DMS79 (cell line): ENCODE measurements around the gene INPP5E.

Experiments used
- DNase-seq: peaks from one replicate; lab custom pipeline; 2025; lab: John Stamatoyannopoulos, UW

The INPP5E gene, protein sequence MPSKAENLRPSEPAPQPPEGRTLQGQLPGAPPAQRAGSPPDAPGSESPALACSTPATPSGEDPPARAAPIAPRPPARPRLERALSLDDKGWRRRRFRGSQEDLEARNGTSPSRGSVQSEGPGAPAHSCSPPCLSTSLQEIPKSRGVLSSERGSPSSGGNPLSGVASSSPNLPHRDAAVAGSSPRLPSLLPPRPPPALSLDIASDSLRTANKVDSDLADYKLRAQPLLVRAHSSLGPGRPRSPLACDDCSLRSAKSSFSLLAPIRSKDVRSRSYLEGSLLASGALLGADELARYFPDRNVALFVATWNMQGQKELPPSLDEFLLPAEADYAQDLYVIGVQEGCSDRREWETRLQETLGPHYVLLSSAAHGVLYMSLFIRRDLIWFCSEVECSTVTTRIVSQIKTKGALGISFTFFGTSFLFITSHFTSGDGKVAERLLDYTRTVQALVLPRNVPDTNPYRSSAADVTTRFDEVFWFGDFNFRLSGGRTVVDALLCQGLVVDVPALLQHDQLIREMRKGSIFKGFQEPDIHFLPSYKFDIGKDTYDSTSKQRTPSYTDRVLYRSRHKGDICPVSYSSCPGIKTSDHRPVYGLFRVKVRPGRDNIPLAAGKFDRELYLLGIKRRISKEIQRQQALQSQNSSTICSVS

DNA sequence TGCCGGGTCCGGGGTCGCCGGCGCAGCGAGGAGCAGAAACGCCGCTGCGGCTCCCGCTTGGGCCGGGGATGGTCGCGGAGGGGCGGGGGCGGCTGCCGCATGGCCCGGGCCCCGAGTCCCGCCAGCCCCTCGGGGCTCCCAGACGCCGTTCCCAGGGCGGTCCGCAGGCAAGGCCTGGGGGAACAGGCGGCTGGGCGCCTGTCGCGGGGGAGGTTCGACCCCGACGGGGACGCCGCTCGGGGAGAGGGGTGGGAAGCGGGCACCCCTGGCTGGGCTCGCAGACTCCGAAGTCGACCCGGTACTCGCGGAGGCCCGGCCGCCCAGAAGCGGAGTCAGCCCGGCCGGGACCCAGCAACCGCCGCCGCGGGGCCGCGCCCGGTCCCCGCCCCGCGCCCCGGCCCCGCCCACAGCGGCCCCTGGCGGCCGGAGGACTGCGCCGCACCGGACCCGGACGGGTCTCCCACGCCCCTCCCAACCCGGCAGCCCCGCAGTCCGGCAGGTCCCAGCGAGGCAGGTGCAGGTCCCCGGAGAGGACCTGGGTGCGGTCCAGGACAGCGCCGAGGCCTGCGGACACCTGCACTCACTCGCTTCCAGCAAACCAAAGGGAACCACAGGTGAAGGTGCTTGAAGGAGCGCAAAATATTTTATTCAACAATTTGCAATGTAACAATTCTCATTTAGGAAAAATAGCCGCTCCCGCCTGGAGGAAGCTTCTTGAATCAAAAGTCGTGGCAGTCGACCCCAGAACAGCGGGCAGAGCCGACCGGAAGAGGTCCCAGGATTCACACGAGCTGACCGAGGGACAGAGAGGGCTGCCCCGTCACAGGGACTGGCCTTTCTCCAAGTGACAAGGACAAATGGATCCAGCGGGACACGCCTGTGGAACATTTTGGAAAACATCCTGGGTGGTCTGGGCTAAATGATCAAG is at the start of gene INPP5E:
Gene INPP5E (minus strand): TSS at position 365 of the 928 bp plus-strand sequence. CDS start 426 bp downstream, outside the sequence.
- no peak for DNase-seq

DNA sequence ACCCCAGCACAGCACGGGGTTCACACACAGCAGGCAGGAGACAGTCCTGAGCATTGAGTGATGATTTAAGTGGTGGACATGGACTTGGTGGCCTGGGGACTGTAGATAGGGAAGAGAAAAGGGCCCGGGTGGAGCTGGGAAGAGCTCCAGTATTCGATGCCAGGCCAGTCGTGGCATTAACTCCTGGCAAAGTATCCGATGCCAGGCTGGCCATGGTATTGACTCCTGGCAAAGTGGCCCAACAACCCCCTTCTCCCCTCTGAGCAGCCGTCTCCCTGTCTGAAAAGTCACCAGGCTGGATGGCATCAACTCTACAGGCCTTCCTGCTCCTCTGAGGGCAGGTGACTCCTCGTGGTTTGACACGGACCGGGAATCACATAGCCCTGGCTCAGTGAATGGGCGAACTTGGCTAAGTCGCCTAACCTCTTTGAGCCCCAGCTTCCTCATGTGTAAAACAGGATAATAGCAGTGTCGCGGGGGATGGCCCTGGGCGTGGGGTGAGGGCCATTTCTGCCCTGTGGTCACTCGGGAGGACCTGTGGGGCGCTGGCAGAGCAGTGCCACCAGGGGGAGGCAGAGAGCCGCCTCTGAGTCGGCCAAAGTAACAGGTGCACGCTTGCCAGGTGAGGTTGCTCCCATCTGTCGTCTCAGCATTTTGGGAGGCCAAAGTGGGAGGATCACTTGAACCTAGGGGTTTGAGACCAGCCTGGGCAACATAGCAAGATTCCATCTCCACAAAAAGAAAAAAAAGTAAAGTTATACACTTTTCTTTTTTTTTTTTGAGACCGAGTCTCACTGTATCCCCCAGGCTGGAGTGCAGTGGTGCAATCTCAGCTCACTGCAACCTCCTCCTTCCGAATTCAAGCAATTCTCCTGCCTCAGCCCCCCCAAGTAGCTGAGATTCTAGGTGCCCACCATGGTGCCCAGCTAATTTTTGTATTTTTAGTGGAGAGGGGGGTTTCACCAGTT is 48.9 kb upstream of the INPP5E start:
- peak; percentile 25 for DNase-seq

DNA sequence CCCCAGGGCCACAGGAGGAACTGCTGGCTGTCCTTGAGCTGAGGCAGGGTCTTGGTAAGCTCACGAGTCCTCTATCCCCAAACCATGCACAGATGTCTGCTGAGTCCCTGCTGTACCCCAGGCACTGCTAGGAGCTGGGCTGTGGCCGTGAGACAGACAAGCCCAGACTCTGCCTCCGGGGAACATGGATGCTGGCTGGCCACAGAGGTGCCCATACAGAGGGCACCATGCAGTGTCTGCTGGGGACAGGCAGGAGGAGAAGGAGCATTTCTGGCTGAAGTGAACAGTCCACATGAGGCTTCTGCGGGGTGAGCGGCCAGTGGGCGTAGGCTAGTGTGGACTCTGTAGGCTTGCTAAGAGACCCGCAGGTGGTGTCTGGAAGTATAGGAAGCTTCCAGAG is 48.0 kb upstream of the INPP5E start:
- no peak for DNase-seq

DNA sequence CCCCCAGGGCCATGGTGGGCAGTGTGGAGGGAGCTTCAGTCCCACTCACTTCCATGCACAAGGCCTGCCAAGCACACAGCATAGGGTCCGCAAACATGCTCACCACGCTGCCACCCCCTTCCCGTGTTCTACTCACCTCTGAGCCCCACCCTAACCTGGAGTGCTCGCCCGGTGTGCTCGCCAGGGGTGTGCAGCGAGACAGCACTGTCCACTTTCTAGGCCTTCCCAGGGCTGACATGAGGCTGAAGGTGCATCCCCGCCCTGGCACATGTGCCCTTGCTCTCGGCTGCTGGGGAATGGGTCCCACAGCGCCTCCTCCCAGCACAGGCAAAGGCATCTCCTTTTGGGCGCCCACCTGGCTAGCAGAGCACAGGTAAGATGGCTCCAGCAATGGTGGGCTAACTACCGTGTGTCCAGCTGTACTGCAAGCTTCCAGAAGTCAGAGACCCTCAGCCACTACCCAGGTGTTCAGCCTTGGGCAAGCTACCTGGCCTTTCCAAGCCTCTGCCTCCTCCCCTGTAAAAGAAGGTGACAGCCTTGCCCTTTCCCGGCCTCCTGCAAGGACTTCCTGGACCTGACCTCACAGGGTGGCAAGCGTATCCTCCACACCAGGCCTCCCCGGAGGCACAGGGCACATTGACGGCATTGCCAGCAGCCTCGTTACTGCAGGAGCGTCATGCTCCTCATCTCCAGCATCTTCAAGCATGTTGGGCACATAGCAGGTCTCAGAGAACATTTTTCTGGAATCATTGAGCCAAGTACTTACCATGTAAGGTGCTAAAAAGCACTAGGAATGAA is 47.4 kb upstream of the INPP5E start:
- DNase-seq, result no peak

DNA sequence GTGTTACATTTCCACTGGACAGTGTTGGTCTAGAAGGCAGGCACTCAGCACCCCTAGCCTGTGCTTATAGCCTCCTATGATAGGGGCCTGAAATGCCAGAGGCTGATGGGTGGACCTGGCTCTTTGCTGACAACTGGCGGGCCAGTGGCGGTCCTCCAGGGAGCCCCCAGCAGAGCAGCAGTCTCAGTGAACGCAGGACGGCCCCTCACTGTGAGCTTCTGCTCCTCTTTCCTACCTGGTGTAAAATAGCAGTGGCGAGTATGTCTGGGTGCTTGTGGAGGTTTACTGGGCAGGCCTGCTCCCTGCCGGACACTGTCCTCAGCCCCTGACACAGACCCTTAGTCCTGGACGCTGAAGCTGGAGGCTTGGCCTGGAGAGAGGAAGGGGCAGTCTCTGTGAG is 46.5 kb upstream of the INPP5E start:
- no peak for DNase-seq

DNA sequence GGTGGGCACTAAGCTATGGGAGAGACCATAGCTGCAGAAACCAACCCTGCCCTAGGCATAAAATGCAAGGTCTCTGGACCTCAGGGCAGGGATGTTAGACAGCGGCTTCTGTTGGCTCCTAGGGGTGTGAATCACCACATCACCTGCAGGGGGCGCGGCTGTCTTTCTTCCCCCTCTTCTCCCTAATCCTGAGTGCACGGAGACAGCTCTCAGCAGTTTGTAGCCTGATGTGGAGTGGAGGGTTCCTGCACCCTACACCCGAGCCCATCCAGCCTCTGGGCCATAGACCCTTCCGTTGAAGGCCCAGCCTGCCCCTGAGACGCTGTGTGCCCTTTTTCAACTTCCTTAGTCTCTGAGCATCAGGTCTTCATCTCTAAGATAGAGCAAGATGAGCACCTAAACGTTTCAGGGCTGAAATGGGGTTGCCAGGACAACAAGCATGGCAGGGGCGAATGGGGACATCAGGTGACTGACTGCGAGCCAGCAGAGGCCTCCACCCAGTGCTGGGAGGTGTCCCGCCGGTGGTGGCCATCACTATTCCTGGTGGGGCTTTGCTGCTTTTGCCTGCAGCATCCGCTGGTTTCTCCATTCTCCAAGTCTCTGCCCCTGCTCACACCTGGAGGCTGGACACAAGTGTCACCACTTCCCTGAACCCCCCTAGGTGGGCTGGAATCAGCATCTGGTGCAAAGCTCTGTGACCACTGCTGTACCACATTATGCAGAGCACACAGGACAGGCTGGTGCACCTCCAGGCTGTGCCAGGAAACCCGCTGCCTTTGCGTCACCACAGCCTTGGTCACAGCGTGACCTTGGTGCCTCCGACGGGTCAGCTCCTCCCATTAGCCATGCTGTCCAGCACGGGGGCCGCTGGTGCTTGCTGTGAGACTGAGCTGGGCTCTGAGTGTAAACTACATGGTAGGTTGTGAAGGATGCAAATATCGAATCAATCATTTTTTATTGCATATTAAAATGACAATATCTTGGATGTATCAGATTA is 45.7 kb upstream of the INPP5E start:
- DNase-seq, result peak; percentile 42

DNA sequence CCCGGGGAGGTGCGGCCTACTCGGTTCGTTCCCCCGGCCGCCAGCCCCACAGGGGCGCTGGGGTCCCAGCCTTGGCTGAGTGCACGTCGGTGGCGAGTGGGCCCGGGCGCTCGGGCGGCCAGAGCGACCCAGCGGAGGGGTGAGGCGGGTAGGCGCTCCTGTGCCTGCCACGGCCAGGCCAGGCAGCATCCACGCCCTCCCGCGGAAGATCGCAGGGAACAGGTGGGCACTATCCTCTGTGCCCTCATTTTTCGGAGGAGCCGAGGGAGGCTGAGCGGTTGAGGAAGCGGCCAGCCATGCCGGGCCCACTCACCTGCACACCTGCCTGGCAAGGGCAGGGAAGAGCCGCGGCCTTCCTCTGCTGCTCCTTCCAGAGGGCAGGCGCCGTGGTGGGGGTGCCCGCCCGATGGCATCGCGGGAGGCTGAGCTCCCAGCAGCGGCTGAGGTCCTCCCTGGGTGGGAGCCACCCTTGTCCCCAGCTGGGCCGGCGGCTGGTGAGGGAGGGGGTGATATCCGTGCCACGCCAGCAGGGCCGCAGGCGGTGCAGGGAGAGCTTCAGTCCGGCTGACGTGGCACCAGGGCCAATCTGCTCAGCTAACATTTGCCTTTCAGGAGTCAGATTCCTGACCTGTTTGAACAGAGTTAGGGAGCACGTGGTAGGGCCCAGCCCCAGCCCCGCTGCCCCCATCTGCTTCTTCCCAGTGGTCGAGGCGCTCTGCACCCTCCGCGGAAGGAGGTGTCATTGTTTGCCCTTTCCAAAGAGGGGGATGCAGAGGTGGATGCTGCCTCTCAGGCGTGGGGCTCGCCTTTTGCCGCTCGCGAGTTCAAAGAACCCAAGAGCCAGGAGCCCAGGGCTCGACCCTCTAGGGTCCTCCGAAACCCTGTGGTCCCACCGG is 44.8 kb upstream of the INPP5E start:
- DNase-seq, result no peak

DNA sequence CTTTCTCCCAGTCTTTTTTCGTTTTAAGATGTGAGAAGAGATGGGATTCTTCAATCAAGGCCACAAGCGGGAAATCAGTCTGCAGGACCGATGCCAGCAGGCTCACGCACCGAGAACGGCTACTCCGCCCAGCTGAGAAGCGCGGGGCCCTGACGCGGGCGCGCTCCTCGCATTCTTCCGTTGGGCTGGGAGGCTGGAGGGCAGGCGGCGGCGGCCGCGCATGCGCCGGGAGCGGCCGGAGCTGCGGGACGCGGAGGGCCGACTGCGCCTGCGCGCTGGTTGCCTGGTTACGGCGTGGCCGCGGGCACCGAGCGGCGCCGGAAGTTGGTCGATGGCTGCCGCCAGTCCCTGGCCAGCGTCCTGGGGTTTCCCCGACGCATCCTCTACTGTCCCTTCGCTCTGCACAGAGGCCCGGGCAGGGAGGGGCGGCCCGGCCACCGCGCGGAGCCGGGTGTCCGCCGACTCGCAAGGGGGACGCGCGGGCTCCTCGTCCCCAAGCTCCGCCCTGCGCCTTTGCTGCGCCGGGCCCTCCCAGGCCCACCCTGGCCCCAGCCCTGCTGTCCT is 44.0 kb upstream of the INPP5E start:
- peak; percentile 76 for DNase-seq

DNA sequence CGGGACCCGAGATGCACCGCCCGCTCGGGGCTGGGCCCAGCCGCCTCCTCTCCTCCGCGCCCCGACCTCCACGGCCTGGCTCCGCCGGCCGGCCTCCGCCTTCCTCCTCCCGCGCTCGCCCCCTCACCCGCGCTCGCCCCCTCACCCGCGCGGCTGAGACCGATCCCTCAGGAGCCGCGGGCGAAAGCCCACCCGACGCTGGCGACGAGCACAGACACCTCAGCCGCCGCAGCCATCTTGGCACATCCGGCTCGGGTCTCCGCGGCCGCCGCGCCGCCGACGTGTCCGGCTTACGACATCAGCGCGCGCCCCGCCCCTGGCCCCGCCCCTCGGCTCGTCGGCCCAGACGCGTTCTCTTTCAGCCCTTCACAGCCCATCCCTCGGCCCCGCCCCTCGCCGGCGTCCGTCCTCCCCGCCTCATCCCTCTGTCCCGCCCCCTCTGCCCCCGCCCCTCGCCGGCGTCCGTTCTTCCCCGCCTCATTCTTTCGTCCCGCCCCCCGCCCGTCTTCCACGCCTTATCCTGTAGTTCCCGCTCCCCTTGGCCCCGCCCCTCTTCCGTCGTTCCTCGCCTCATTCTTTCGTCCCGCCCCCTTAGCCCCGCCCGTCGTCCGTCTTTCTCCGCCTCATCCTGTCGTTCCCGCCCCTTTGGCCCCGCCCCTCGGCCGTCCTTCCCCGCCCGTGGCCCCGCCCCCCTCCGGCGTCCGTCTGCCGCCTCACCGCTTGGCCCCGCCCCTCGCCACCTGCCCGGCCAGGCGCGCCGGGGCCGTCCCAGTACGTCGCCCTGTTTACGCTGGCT is 43.3 kb upstream of the INPP5E start, which contains the start of gene SEC16A:
Gene SEC16A (minus strand): TSS at position 248 of the 796 bp plus-strand sequence. CDS start 5,425 bp downstream, outside the sequence.
- peak; percentile 92 for DNase-seq

DNA sequence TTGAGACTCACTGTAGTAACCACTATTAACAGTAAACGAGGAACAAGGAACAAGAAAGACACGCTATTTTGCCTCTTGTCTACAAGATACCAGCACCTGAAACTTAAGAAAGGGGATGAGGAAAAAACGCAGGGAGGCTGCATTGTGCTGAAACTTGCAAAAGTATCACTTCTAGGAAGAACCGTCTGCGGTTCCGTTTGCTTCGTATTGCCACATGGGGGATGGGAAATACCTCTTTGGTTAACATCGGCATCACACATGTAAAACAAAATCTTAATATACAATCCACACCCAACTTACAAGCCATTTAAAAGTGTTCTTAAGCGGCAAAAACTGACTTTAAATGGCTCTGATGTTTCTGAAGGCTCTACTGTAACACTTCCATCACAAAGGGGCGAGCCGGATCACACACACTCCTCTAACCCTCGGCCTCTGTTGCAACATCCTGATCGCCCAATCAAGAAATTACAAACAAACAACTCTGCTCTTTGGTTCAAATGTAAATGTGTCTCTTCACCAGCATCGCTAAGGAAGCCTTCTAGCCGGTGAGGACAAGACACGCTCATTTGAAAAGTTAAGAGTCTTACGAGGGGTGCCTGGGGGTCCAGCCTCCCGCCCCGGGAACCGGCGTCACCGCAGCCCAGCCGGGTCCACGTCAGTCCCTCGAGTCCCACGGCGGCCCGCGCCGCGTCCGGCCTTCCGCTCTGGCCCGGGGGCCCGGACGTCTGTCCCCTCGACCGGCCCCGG is 42.6 kb upstream of the INPP5E start:
- DNase-seq, result no peak

DNA sequence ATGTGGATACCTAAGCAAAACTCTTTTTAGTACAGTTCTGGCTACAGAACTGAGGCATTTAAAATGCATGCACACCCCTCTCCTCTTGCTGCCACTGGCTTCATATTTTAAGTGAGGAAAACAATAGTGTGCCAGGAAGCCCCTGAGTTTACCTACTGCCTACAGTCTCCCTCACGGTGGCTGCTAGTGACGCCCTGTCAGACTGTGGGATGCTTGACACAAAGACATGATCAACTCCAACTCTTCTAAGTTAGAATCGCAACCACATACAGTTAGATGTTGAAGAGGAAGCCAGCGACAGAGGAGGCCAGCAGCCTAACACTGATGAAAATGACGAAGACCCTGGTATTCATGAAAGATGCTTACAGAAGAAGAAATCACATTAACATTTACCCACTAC is 41.9 kb upstream of the INPP5E start:
- no peak for DNase-seq

DNA sequence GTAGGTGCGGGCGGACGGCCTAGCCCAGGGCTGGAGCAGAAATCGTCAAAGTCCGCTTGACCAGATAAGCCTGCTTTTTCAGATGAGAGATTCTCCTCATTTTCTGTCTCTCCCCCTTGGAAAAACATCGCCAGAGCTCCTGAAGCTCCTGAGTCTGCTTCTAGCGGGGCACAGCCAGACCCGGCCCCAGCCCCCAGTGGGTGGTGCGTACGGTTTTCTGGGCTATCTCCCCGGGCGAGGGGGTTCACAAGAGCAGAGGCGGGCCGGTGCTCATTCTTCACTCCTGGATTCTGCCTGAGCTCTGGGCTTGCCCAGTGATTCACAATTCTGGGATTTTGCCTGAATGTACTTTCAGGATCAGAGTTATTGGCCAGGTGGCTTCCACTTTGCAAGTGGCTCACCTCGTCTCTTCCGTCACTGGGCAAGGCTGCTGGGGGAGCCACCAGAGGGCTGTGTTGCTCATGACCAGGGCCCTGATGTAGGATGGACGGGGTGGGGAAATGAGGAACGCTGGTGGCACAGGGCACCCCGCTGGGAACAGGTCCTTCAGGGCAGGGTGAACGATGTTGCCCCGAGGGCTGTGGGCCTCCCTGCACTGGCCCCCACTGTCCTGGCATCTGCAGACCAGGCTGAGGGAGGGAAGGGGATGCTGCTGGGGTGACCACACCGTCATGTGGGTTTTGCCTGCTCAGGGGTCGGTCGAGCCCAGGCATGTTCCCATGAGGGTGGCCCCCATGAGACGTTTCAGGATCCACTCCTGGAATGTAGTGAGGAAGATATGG is 36.9 kb upstream of the INPP5E start:
- DNase-seq, result no peak

DNA sequence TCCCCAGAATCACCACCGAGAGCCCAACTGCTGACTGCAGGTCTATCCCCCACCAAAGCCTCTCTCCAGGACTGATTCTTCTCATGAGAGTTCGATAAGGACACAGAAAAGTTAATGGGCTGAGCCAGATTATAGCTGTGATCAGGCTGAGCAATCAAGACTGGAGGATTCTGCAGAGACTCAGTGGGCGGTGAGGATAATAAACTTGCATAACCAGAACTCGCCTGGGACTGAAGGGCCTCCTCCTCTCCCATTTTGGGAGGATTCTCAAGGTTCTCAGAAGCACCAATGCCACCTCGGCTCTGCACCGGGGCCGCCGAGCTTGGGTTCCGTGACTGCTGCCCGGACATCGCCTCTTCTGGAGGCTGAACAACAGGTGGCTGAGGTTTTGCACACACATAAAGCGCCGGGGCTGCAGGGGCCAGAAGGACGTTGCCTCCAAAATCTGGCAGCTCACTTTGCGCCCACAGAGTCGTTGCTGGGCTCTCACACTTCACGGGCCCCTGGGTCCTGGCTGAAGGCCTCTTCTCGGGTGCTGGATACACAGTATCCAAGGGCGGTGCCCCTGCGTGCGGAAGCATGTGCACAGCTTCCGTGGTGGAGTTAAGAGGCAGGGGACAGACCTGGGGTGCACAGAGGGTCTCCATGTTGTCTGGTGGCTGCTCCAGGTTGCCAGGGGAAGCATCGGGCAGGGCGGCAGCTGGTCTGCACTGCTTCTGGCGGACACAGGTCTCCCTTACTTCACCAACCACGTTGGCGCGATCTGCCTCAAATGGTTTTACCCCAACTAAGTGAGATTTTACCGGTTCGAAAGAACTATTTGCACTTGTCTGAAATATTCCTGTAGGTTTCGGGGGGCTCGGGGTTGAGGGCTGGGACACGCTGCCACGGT is 35.6 kb upstream of the INPP5E start:
- no peak for DNase-seq

DNA sequence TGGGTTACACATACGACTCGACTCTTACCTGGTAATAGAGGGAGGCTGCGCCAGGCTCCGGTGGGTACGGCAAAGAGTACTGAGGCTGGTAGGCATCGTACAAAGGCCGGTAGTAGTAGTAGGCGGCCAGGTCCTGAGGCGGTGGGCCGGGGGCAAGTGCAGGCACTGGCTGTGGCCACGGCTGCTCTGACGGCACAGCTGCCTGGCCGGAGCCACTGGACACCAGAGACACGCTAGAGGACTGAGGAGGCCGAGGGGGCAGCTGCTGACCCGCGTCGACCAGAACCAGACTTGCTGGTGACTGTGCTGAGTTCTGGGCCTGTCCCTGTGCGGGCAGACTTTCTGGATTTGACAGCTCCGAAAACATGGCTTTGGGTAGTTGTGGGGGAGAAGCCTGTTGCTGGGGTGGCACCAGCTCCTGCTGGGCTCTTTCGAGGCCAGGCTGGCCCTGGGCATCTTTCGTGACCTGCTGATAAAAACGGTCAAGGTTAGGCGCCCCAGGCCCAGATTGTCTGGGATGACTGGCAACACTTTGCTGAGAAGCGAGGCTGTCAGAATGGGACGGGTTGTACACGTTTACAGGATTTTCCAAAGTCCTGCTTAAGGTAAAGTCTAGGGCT is 34.5 kb upstream of the INPP5E start:
- no peak for DNase-seq
